Liver (tissue), 9 donors: ENCODE data around the gene PYM1. TPM values are rescaled to one million over a fixed set of nuclear protein-coding genes. Genes with fewer than 3 reads are reported as not detected.

Source experiments
- DNase-seq: peaks from one replicate; pipeline ENCODE4 v3.0.0-alpha.2; 2017; ENCODE audit warnings: low spot score
- H3K27ac ChIP-seq, 2 donors: one replicate each; pipeline ENCODE4 v1.7.0; 2013; ENCODE audit warnings: inconsistent platforms in 2 of 2, low read length in 2 of 2, control low read depth in 1 of 2, low read depth in 1 of 2, mild to moderate bottlenecking in 1 of 2
- H3K27me3 ChIP-seq, 4 donors: one replicate each; pipeline versions ENCODE4 v1.6.1 to v1.7.0; 2013; ENCODE audit warnings: low read length in 3 of 4, inconsistent platforms in 1 of 4, mild to moderate bottlenecking in 1 of 4, moderate library complexity in 1 of 4; ENCODE audit not compliant: control insufficient read depth in 4 of 4, insufficient read depth in 4 of 4
- H3K36me3 ChIP-seq, 4 donors: one replicate each; pipeline versions ENCODE4 v1.6.1 to v1.7.0; 2013; ENCODE audit warnings: low read length in 3 of 4, mild to moderate bottlenecking in 3 of 4, low read depth in 1 of 4, moderate library complexity in 1 of 4; ENCODE audit not compliant: control insufficient read depth in 4 of 4, insufficient read depth in 3 of 4
- H3K4me1 ChIP-seq, 4 donors: one replicate each; pipeline versions ENCODE4 v1.6.1 to v1.7.0; 2013; ENCODE audit warnings: low read length in 3 of 4, mild to moderate bottlenecking in 3 of 4, moderate library complexity in 1 of 4; ENCODE audit not compliant: control insufficient read depth in 4 of 4, insufficient read depth in 4 of 4
- H3K4me3 ChIP-seq, 3 donors: one replicate each; pipeline versions ENCODE4 v1.6.1 to v1.7.0; 2013; ENCODE audit warnings: low read length in 3 of 3, control low read depth in 1 of 3, low read depth in 1 of 3, mild to moderate bottlenecking in 1 of 3
- H3K9ac ChIP-seq, 2 donors: one replicate each; pipeline ENCODE4 v1.7.0; 2013; ENCODE audit warnings: low read length in 2 of 2, mild to moderate bottlenecking in 2 of 2, moderate library complexity in 2 of 2, control low read depth in 1 of 2, low read depth in 1 of 2
- H3K9me3 ChIP-seq, 4 donors: one replicate each; pipeline versions ENCODE4 v1.6.1 to v1.7.0; 2013; ENCODE audit warnings: low read length in 3 of 4; ENCODE audit not compliant: control insufficient read depth in 4 of 4
- CTCF ChIP-seq: fragments of 150-350 bp; IDR thresholded peaks from 2 replicates; pipeline ENCODE4 v1.5.1; 2017; ENCODE audit warnings: improper control_type of control experiment, low read depth, low read length; ENCODE audit not compliant: missing input control
- EGR1 ChIP-seq, 2 donors: IDR thresholded peaks; 2 replicates each; pipeline ENCODE4 v1.6.1; 2016 to 2018; ENCODE audit warnings: antibody characterized with exemption in 2 of 2, low read depth in 2 of 2
- FOXA1 ChIP-seq: IDR thresholded peaks from 2 replicates; pipeline ENCODE4 v1.6.1; 2016; ENCODE audit warnings: antibody characterized with exemption
- FOXA2 ChIP-seq: IDR thresholded peaks from 2 replicates; pipeline ENCODE4 v1.6.1; 2016; ENCODE audit warnings: antibody characterized with exemption
- GABPA ChIP-seq, 2 donors: IDR thresholded peaks in 1 of 2; conservative IDR thresholded peaks in 1 of 2; 2 replicates each; pipeline ENCODE4 v1.6.1; 2016; ENCODE audit warnings: antibody characterized with exemption in 2 of 2, mild to moderate bottlenecking in 1 of 2, moderate library complexity in 1 of 2
- HNF4A ChIP-seq, 2 donors: conservative IDR thresholded peaks; 2 replicates each; pipeline ENCODE4 v1.6.1; 2016; ENCODE audit warnings: antibody characterized with exemption in 2 of 2, mild to moderate bottlenecking in 2 of 2
- HNF4G ChIP-seq: IDR thresholded peaks from 2 replicates; pipeline ENCODE4 v1.6.1; 2016; ENCODE audit warnings: antibody characterized with exemption
- JUND ChIP-seq, 2 donors: IDR thresholded peaks; 2 replicates each; pipeline ENCODE4 v1.6.1; 2016; ENCODE audit warnings: antibody characterized with exemption in 2 of 2
- NR2F2 ChIP-seq: IDR thresholded peaks from 2 replicates; pipeline ENCODE4 v1.6.1; 2016; ENCODE audit warnings: antibody characterized with exemption
- RAD21 ChIP-seq, 2 donors: IDR thresholded peaks; 2 replicates each; pipeline ENCODE4 v1.6.1; 2016; ENCODE audit warnings: antibody characterized with exemption in 2 of 2, mild to moderate bottlenecking in 2 of 2
- REST ChIP-seq: IDR thresholded peaks from 2 replicates; pipeline ENCODE4 v1.6.1; 2016; ENCODE audit warnings: antibody characterized with exemption, mild to moderate bottlenecking
- RXRA ChIP-seq, 2 donors: IDR thresholded peaks; 2 replicates each; pipeline ENCODE4 v1.6.1; 2017 to 2018; ENCODE audit warnings: antibody characterized with exemption in 2 of 2, mild to moderate bottlenecking in 1 of 2
- SP1 ChIP-seq: IDR thresholded peaks from 2 replicates; pipeline ENCODE4 v1.6.1; 2018; ENCODE audit warnings: antibody characterized with exemption, mild to moderate bottlenecking
- TAF1 ChIP-seq: conservative IDR thresholded peaks from 2 replicates; pipeline ENCODE4 v1.6.1; 2016; ENCODE audit warnings: antibody characterized with exemption, mild to moderate bottlenecking
- YY1 ChIP-seq: IDR thresholded peaks from 2 replicates; pipeline ENCODE4 v1.6.1; 2016; ENCODE audit warnings: antibody characterized with exemption, mild to moderate bottlenecking
- ZBTB33 ChIP-seq: IDR thresholded peaks from 2 replicates; pipeline ENCODE4 v1.6.1; 2016; ENCODE audit warnings: antibody characterized with exemption
- WGBS: extraction: QIAGEN DNeasy Blood & Tissue Kit; methylation state at CpG from one replicate; pipeline ENCODE4 v1.1.7; 2013; 5-methylcytosine and 5-hydroxymethylcytosine counted together
- polyA plus RNA-seq, 2 donors: library from polyadenylated mRNA; stranded (reverse) in 1 of 2; unstranded in 1 of 2; fragments of 200-250 nt in 1 of 2; fragments of >200 nt in 1 of 2; fragmentation: Nextera tagmentation in 1 of 2; extraction: Ambion mirVana in 1 of 2; gene quantifications; one replicate each; pipeline versions ENCODE4 v1.2.1 to v1.2.3, GENCODE V29; 2013 to 2015
- total RNA-seq, 2 donors: library from RNA; depleted of rRNA; stranded (reverse); fragments of >200 nt; gene quantifications; one replicate each; pipeline ENCODE4 v1.2.3, GENCODE V29; 2014
- TF ChIP-seq, protein P1 (sequence below): IDR thresholded peaks from 2 replicates; pipeline ENCODE4 v1.6.1; 2016; ENCODE audit warnings: antibody characterized with exemption
- TF ChIP-seq, protein P2 (sequence below): IDR thresholded peaks from 2 replicates; pipeline ENCODE4 v1.6.1; 2016; ENCODE audit warnings: antibody characterized with exemption
- donor health status: healthy.
- donor health status: healthy.
- donor health status: healthy.
- donor health status: healthy.
- donor health status: healthy.

Gene PYM1
- total and polyA plus RNA-seq, 4 donors = 16.7 to 29.4 (median 21.3) TPM

DNA sequence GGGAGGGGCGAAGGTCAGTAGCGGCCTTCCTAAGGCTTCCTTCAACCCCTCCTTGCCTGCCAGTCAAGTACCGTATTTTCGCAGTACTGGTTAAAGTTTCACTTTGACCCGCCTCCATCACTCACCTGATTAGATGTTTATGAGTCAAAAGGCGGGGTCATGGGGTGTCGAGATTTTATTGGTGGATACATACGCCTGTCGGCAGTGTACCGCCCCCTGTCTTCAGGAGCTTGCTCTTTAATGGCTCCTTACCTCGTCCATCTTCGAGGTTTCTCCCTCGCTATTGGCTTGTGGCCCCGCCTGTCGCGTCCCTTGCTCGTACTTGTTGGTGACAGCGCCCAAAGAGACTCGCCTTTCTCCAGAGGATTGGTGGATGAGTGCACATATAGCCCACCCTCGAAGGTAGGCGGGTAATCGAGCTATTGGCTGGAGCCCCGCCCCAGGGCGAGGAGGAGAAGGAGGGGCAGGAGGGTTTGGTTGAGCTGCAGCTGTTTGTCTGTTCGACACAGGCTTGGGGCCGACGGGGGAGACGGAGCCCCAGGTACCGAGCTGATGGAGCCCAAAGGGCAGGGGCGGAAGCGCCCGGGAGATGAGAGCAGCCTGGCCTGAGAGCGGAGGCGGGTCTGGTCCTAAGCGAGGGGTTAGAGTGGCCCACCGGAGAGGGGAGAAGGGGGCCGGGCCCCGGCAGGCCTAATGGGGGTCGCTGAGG is 46.1 kb upstream of the PYM1 start, which contains the start of gene RAB5B:
Gene RAB5B, plus strand, starts transcription at position 480 of the 709 bp plus-strand sequence. CDS start 12,883 bp downstream, outside the sequence.
- peaks cover 7 to 30% (median 21%) of the 10 kb centered on the region in 4 donors for H3K4me1 ChIP-seq
- peak within 1 kb of the TSS; percentile 80 to 93 (median 88) for H3K4me3 ChIP-seq
- H3K27me3 ChIP-seq = no peaks in the 10 kb centered on the region
- WGBS = under 1% methylated on average over 39 of the region's 39 CpGs
- TF ChIP-seq FOXA1 (no peak), JUND (IDR thresholded peaks at IDR 0.05) (peak; percentile 89 to 94), HNF4G (peak; percentile 58), RAD21 (IDR thresholded peaks at IDR 0.05) (peak in 1 of 2 donors; percentile 3), FOXA2 (no peak), EGR1 (IDR thresholded peaks at IDR 0.05; ENCODE audit: low read depth in 2 of 2) (peak in 1 of 2 donors; percentile 33), RXRA (IDR thresholded peaks at IDR 0.05) (peak; percentile 77 to 89), GABPA (IDR thresholded peaks at IDR 0.05 in 1 of 2, conservative IDR thresholded peaks at IDR 0.05 in 1 of 2) (peak in 1 of 2 donors; percentile 76), CTCF (peak; percentile 43), NR2F2 (peak; percentile 98), REST (peak; percentile 81), HNF4A (conservative IDR thresholded peaks at IDR 0.05) (peak; percentile 61 to 84), SP1 (peak; percentile 99), ZBTB33 (peak; percentile 89), TAF1 (peak; percentile 97), YY1 (peak; percentile 88)
- TF ChIP-seq, protein P1, sequence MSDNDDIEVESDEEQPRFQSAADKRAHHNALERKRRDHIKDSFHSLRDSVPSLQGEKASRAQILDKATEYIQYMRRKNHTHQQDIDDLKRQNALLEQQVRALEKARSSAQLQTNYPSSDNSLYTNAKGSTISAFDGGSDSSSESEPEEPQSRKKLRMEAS = peak; percentile 40
- TF ChIP-seq, protein P2, sequence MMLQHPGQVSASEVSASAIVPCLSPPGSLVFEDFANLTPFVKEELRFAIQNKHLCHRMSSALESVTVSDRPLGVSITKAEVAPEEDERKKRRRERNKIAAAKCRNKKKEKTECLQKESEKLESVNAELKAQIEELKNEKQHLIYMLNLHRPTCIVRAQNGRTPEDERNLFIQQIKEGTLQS = peak; percentile 71
- no peaks in the 10 kb centered on the region for H3K9me3 ChIP-seq
- H3K9ac ChIP-seq = peak within 1 kb of the TSS; percentile 91 to 94
- peak within 1 kb of the TSS; percentile 88 to 96 for H3K27ac ChIP-seq
- peaks cover 0 to 4% (median 0%) of the 10 kb centered on the region in 4 donors for H3K36me3 ChIP-seq
- peak; percentile 96 for DNase-seq
